Activated CD8-positive, alpha-beta memory T cell treated with anti-CD3 and anti-CD28 coated beads for 48 hours (primary cell): Measurements from ENCODE around the gene MBNL3.
A peak's percentile ranks its signal among the peaks of the same experiment; 100 is the strongest.

ENCODE experiments used
- DNase-seq, 3 experiments: peaks; one replicate each; pipeline ENCODE4 v3.0.0-alpha.2; 2020; ENCODE audit warnings: low read depth in 2 of 3, low spot score in 2 of 3

The MBNL3 gene, protein sequence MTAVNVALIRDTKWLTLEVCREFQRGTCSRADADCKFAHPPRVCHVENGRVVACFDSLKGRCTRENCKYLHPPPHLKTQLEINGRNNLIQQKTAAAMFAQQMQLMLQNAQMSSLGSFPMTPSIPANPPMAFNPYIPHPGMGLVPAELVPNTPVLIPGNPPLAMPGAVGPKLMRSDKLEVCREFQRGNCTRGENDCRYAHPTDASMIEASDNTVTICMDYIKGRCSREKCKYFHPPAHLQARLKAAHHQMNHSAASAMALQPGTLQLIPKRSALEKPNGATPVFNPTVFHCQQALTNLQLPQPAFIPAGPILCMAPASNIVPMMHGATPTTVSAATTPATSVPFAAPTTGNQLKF

DNA sequence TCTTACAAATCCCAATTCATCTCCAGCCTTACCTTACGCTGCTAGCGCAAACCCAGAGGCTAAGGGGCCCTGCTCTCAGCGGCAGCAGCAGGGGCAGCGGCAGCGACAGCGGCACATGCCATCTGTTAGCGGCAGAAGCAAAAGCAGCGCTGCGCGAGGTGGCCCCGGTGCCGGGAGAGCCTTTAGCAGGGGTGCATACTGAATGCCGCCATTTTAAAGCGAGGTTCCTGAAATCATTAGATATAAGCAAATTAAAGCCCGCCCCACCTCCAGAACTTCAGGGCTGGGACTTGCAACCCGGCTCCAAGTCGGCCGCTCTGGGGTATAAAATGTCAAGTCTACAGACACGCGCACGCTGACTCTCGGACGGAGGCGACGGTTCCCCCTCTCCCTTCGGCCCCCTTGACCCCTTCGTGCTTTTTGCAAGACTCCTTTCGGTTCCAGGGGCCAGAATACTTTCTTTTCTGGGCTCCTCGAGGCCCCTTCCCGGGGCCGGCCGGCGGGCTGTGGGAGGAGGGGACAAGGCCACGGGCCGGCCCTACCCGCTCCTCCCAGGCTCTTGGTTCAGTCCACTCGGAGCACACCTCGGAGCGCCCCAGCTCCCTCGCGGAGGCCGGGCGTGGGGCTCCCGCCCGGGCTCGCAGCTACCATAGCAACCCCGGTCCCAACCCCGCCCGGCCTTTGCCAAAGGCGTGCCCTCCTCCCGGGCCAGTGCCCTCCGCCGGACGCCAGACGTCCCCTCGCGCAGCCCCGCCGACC, at the start of gene MBNL3:
Gene MBNL3 (minus strand): TSS at position 220 of the 759 bp plus-strand sequence. CDS start 49,427 bp downstream, outside the sequence.
- DNase-seq = peak in 2 of 3 experiments; percentile 12 to 23

- no peak for DNase-seq
Observed at GRCh38 chrX:132533409-132533808, 44.6 kb upstream of the MBNL3 start.

DNA sequence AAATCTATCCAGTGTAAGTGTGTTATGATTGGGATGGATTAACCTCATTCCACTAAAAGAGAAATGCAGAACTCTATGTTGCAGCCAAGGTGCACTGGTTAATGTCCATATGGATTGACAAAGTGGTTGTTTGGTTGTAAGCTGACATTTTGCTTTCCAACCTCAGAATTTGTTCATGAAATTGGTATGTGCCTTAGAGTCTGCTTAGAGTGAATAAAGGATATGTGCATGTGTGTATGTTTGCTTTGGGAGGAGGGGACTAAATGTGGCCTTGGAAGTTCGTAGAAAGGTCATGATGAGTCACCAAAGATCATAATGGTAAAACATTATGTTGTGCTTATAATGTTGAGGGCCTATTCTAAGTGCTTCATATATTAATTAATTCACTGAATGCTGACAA, 44.1 kb upstream of the MBNL3 start:
- no peak for DNase-seq

GRCh38 chrX:132532097-132532496, 43.3 kb upstream of the MBNL3 start:
- no peak for DNase-seq

DNA sequence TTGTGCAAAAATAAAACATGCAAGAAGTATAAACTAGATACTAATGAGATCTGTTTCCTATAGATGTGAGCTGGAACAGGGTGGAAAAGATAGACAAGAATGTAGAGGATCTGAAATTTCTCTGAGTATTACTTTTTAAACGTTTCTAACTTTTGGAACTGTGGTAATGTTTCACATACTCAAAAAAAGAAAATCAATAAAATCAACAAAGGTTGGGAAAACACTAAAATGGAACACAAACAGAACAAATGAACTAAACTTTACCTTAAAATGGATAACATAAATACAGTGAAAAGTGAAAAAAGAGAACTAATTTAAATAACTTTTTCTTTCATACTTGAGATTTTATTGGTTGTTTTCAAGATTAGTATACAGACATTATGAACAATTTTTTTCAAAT, 32.0 kb upstream of the MBNL3 start:
- no peak for DNase-seq

- DNase-seq = no peak
Observed at GRCh38 chrX:132520213-132520612, 31.4 kb upstream of the MBNL3 start.

- no peak for DNase-seq
Observed at GRCh38 chrX:132518401-132518800, 29.6 kb upstream of the MBNL3 start.

DNA sequence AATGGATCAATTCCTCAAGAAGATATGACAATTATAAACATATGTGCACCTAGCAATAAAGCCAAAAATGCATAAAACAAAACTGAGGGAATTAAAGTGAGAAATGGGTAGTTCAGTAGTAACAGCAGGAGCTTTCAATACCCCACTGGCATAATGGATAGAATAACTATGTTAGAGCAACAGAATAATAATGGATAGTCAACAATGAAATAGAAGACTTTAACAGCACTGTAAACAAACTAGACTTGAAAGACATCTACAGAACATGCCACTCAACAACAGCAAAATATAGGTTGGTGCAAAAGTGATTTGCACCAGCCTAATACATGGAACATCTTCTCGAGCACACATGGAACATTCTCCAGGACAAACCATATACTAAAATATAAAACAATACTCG, 20.0 kb upstream of the MBNL3 start:
- no peak for DNase-seq

DNA sequence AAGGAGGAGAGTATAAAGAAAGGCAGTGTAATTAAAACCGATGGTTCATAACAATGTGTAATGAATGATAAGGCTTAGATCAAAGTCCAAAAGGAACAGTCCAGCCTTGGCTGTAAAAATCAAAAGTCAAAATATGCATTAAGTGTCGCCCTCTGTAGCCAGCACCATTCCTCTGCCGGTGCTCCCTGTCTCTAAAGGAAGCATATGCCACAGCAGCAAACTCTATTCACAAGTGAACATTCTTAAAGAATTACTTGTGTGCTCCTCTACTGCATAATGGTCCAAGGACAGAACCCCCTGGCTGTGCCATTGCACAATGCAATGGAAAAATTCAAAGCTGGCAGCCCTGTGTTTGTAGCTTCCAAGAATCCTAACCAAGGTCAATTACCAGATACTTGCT, 16.3 kb upstream of the MBNL3 start:
- DNase-seq = no peak

GRCh38 chrX:132504417-132504816, 15.6 kb upstream of the MBNL3 start:
- no peak for DNase-seq

GRCh38 chrX:132501606-132502005, 12.8 kb upstream of the MBNL3 start:
- no peak for DNase-seq

DNA sequence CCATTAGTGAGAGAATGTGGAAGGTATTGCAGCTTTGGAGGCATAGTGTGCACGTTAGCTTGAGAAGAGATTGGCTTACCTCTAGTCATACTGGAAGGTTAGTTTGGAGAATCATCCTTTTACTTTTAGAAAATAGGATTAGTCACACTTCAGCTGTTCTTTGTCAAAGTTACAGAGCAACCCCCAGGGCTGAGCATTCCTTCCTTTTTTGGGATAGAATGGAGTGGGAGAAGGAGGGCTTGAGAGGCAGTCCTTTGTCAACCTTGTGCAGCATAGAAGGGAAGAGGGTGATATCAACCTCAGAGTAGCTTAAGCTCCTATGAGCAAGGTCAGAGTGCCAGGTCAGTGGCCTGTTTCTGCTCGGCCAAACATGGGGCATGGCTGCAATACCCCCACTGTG, 8.6 kb upstream of the MBNL3 start:
- no peak for DNase-seq

- DNase-seq = no peak
Observed at GRCh38 chrX:132493095-132493494, 4.3 kb upstream of the MBNL3 start.

DNA sequence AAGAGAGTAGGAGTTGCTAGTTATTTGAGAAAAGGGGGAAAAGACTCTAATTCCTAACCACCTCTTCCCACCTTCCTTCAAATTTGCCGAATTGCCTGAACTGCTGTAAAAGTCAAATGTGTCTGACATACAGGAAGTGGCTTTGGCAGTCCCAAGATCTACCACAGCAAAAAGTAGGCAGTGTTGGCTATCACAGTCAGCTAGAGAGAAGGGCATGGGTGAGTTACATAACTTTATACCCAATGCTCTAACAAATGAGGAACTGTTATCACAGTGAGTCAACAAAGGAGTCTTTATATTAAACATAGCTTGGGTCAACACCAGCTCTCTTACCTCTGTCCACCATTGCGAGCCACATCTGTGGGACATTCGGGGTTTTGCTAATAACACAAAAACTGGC, 2.4 kb upstream of the MBNL3 start:
- DNase-seq = no peak

DNA sequence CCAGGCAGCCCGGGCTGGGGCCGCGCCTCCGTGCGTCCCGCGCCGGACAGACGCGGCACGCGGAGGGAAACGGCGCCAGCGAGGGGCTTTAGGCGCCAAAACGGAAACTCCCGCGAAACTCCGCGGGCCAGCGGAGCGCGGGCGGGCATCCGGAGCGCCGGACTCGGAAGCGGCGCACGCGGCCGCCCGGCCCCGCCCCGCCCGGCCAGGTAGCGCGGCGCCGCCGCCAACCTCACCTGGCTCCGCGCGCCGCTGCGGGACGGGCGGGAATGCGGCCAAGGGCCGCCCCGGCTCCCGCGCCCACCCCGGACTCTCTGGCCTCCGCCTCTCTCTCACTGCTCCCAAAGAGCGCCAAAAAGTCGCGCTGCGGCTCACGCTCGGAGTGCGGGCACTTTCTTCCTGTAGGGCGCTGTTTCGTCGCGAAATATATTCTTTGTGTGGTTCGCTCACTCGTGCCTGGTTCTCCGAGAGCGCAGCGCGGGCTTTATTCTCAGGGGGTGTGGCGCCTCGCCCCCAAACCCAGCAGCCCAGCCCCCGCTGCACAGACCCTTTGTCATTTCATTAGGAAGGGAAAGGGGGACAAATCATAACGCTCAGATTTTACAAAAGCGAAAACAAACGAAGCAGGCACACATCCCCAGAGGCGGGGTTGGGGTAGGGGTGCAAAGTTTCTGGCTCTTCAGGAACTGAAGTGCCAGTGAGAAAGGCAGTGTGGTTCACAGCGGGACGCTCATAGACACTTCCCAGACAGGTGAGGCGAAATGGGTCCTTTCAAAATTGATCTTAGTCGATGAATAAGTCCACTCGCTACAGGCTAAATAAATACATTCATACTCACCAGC, 961 bp upstream of the MBNL3 start:
- DNase-seq = peak in 2 of 3 experiments; percentile 12 to 15

- DNase-seq = no peak
Observed at GRCh38 chrX:132488180-132488705, 595 bp downstream of the MBNL3 start.

GRCh38 chrX:132486599-132487178, 2.1 kb downstream of the MBNL3 start:
- no peak for DNase-seq

- no peak for DNase-seq
Observed at GRCh38 chrX:132483951-132484350, 4.9 kb downstream of the MBNL3 start.

DNA sequence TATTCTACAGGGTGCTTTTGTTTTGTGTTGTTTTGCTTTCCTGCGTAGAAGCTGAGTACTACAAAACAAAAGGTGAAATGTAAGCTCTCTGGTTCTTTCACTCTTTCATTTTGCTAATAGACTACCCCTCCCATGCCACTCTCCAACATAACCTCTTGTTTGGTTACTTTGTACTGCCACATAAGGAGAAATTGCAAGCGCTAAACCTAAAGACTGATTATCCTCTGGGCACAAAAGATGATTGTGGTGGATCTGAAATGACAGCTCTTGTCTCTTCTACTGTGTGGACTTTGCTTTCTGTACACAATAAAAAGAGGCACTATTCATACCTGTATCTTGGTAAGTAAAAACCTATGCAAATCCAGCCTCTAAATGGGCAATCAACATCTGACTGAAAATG, 5.3 kb downstream of the MBNL3 start:
- no peak for DNase-seq

DNA sequence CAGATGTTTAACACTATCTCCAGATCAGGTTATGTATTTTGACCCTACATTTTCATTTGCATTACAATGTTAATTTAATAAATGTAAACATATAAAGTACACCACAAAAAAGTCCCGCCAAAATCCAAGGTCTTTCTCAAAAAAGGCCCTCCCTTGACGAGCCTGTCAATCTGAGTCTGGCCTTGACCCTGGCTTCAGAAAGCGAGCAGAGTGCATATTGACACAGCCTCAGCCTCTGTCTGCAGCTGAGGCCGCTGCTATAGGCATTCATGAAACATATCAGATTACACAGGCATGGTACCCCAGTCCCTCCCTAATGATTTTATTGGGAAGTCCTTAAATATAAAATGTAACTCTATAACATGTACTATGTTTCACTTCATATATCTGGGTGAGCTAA, 6.2 kb downstream of the MBNL3 start:
- no peak for DNase-seq

DNA sequence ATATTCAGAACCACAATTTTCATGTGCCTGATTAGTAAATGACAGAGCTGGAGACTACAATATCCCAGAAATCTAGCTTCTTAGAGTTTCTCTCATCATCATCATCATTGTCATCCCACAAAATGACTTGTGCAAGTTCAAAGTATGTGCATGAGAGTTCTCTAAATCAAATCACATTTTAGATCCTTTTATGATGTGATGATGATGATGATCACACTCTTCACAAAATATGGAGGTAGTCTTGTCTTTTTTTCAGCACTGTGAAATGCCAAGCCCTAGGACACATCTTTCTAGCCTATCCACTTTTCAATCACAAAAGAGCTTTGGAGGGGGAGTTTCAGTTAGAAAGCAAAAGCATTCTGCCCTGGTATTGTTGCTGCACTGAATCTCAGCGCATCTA, 7.4 kb downstream of the MBNL3 start:
- DNase-seq = no peak
